ENCODE measurements around the gene SMTN. TPM values are rescaled to one million over a fixed set of nuclear protein-coding genes. Genes with fewer than 3 reads are reported as not detected.

Gene SMTN
- 22.6 to 33.1 TPM (median 31.3 TPM) in 5 replicates for total RNA-seq (2022; extraction: Qiagen RNA extraction; ENCODE audit: low read depth)

DNA sequence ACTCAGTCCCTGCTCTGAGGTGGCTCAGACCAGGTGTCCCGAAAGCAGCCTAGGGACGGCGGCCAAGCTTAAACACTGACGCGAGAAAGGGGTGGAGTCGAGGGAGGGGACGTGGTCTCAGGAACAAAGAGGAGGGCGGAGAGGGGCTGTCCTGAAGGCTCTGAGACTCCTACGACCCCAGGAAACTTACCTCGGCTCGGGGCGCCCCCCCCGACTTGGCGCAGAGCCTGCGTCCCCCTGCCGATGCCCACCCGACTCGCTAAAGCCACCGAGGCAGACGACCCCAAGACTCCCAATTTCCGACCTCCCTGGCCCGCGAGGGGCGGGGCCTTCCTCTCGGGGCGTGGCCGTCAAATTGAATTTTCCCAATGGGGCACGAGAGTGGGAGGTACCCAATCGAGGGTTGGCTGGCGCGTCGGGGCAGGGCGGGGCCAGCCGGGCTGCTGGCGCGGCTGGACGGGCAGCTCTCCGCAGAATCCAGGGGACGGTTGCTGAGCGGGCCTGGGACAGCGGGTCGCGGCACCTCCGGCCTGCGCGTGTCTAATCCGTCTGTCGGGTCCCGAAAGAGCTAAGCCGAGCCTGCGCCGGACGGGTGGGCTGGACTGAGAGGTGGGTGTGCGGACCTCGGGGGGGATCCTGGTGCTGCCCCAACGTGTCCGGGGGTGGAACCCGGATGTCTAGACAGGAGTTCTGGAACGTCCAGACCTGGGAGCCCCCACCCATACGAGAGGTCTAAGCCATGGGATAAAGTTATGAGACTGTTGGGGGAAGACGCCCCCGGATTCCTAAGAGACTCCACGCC is at the start of gene SMTN:
SMTN (plus strand) TSS at position 471 of the 802 bp plus-strand sequence. CDS start 1,941 bp downstream, outside the sequence.

DNA sequence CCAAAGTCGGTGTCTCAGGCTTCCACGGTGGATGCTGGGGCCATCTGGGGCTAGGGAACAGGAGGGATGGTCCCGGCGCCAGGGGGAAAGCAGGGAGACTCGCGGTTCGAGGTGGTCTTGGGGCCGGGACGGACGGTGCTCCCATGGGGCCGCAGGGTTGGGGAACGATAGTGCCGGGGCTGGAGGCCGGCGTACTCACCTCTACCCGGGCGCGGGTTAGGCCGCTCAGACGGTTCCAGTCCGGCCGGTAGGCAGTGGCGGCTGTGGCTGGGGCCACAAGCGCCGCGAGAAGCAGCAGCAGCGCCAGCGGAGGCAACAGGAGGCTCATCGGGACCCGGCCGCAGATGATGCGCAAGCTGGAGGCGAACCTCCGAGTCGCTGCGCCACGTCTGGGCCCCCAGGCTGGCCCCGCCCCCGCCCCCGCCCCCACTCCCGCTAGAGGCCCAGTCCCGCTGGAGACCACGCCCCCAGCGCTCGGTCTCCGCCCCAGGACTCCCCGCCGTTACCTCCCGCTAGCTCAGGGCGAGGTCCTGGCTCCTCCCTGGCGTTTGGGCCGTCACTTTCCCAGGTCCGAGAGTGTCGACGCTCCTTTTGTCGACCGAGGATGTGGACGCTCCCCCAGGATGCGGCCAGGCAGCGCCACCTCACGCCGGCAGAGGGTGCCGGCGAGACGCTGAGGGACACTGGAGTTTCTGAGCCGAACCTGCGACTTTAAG is 26.2 kb downstream of the SMTN start, which contains the start of gene SELENOM:
SELENOM (minus strand) TSS at position 391 of the 716 bp plus-strand sequence; CDS start at position 328, 63 bp downstream.

DNA sequence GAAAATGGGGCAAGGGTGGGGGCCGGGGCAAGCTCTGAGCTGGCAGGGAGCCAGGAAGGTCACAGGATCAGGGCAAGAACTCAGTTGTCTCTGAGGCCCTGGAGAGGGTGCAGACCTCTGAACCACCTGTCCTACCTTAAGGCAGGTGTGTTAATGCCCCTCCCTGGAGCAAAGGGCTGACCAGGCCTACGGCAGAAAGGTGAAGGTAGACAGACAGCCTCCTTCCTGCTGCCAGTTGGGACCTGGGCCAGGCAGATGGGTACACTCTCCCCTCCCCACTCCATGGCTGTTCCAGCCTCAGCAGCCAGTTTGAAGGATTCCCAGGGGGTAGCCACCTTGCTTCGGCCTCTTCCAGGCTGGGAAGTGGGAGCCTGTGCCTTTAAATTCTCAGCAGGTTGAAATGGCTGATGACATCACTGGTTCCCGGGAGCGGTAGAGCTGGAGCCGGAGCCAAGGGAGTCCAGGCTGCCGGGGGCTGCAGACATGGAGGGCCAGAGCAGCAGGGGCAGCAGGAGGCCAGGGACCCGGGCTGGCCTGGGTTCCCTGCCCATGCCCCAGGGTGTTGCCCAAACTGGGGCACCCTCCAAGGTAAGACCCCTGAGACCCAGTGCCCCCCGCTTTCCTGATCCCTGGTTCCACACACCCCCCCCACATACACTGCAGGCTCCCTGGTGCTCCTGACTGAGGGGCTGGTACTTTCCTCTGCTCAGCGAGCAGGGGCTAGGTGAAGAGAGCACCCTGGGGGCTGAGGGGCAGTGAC is 41.6 kb downstream of the SMTN start, which contains the start of gene INPP5J:
INPP5J (plus strand) TSS at position 435 of the 760 bp plus-strand sequence; CDS start at position 484, 49 bp downstream.

DNA sequence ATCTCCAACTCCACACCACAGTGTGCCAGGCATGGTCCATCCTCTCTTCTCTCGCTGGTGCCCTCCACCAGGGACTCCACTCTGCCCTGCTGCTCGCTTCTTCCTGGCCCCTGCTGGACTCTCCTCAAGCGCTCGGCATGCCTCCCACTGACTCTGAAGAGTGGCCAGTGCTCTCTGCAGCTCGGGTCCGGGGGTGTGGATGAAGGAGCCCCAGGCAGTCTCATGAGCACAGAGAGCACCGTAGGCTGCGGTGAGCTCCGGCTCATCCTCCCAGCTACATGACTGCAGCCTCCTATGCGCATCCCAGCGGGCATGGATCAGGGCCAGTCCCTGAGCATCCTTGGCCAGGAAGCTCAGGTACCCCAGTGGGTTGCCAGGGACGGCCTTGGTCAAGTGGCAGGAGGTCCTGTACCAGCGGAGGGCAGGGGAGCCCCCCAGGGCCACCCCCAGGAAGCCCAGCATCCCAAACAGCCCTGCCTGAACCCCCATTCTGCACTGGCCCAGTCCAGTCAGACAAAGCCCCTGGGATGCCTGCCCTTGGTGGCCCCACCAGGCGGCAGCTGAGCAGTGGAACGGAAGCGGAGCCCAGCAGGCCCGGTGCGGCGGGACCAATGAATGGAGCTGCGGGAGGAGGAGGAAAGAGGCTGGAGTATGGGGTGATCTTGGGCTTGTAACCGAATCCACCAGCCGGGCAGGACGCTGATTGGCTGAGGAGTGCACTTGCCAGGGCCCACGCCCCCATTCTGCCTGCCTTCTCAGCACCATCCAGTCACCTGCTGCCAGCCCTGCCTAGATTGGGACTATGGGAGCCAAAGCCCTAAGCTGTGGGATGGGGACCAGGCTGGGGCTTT is 59.0 kb downstream of the SMTN start, which contains the start of gene PLA2G3:
PLA2G3 (minus strand) TSS at position 643 of the 851 bp plus-strand sequence; CDS start at position 489, 154 bp downstream.

Other genes starting within 250 kb of the SMTN start
- 11.0 to 15.8 TPM (median 14.8 TPM) in 5 replicates for gene MORC2, start 112.5 kb upstream of the SMTN start, total RNA-seq (2022; extraction: Qiagen RNA extraction; ENCODE audit: low read depth)
- 18.2 to 31.5 TPM (median 30.5 TPM) in 5 replicates for gene TUG1, start 112.1 kb upstream of the SMTN start, total RNA-seq (2022; extraction: Qiagen RNA extraction; ENCODE audit: low read depth)
- 50.3 to 77.3 TPM (median 70.7 TPM) in 5 replicates for gene SELENOM, start 26.2 kb downstream of the SMTN start, total RNA-seq (2022; extraction: Qiagen RNA extraction; ENCODE audit: low read depth)
- gene INPP5J, start 41.6 kb downstream of the SMTN start, total RNA-seq (2022; extraction: Qiagen RNA extraction; ENCODE audit: low read depth): 0.51 to 0.77 TPM (median 0.65 TPM) in 5 replicates
- not detected in 5 replicates for gene PLA2G3, start 59.2 kb downstream of the SMTN start, total RNA-seq (2022; extraction: Qiagen RNA extraction; ENCODE audit: low read depth)
- 23.2 to 25.0 TPM (median 24.0 TPM) in 5 replicates for gene RNF185, start 78.9 kb downstream of the SMTN start, total RNA-seq (2022; extraction: Qiagen RNA extraction; ENCODE audit: low read depth)
- 7.3 to 9.1 TPM (median 8.0 TPM) in 5 replicates for gene LIMK2, start 131.0 kb downstream of the SMTN start, total RNA-seq (2022; extraction: Qiagen RNA extraction; ENCODE audit: low read depth)
- 1.0 to 1.8 TPM (median 1.3 TPM) in 5 replicates for gene PIK3IP1, start 211.2 kb downstream of the SMTN start, total RNA-seq (2022; extraction: Qiagen RNA extraction; ENCODE audit: low read depth)